HG02885 (cell line): ENCODE data around the gene E2F4.

ENCODE experiments used
- ATAC-seq: cut with Tn5 transposase; IDR thresholded peaks from one replicate; pipeline ENCODE4 v1.9.1; 2021; ENCODE audit warnings: mild to moderate bottlenecking; ENCODE audit not compliant: unreplicated experiment, poor library complexity

Gene E2F4

GRCh38 chr16:67206838-67207248 is 14.9 kb downstream of the E2F4 start:
- ATAC-seq: no peak

- no peak for ATAC-seq
These were observed 15.5 kb downstream of the E2F4 start for GRCh38 chr16:67207249-67208091.

GRCh38 chr16:67208154-67208896 is 16.4 kb downstream of the E2F4 start:
- no peak for ATAC-seq

GRCh38 chr16:67209565-67209964 is 17.6 kb downstream of the E2F4 start:
- no peak for ATAC-seq

- no peak for ATAC-seq
These were observed 18.3 kb downstream of the E2F4 start for GRCh38 chr16:67210069-67210937.

- no peak for ATAC-seq
These were observed 19.7 kb downstream of the E2F4 start for GRCh38 chr16:67211674-67212073.

GRCh38 chr16:67212766-67213165 is 20.8 kb downstream of the E2F4 start:
- no peak for ATAC-seq

- no peak for ATAC-seq
These were observed 21.5 kb downstream of the E2F4 start for GRCh38 chr16:67213197-67214019.

- no peak for ATAC-seq
These were observed 23.8 kb downstream of the E2F4 start for GRCh38 chr16:67215706-67216105.

GRCh38 chr16:67216612-67217490 is 24.9 kb downstream of the E2F4 start:
- ATAC-seq: no peak

- no peak for ATAC-seq
These were observed 32.0 kb downstream of the E2F4 start for GRCh38 chr16:67223992-67224391.

- no peak for ATAC-seq
These were observed 34.4 kb downstream of the E2F4 start for GRCh38 chr16:67226295-67226803.

- peak; percentile 95 for ATAC-seq
These were observed 35.0 kb downstream of the E2F4 start, which contains the start of gene TMEM208 for GRCh38 chr16:67226804-67227566. TMEM208 (plus strand) TSS chr16:67227130; CDS start chr16:67227219, 89 bp downstream.

- ATAC-seq: no peak
These were observed 35.6 kb downstream of the E2F4 start for GRCh38 chr16:67227567-67227921.

- no peak for ATAC-seq
These were observed 36.3 kb downstream of the E2F4 start for GRCh38 chr16:67228034-67228785.

- no peak for ATAC-seq
These were observed 37.0 kb downstream of the E2F4 start for GRCh38 chr16:67228905-67229304.
